ENCODE results near the gene FBXW7. TPM values are rescaled to one million over a fixed set of nuclear protein-coding genes. Genes with fewer than 3 reads are reported as not detected.

Gene FBXW7
- total RNA-seq, 1 donor from 2014 or later, result 58.7 TPM

DNA sequence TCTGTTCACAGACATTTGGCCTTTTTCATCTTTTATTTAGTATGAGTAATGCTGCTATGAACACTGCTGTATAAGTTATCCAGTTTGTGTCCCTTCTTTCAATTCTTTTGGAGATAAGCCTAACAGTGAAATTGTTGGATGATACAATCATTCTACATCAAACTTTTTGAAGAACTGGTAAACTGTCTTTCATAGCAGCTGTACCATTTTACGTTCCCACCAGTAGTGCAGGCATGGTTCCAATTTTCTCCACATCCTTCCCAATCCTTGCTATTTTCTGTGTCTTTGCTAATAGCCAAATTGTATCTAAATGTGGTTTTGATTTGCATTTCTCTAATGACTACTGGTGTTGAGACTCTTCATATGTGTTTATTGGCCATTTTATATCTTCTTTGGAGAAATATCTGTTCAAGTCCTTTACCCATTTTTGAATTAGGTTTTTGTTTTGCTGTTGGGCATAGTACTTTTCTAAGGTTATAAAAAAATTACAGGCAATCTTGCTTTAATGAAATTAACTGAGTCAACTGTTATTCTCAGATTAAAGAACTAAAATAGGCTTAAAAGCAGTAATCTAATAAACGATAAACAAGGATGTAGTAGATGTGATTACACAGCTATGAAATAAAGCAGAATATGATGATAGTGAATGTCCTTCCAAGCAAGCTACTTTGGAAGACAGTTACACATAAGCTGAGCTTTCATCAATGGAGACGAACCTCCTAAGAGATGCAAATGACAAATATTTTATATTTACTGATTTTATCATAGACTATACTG lies 57.2 kb downstream of the FBXW7 start:
- intact Hi-C loops (cut with micrococcal nuclease), result no loop called here

DNA sequence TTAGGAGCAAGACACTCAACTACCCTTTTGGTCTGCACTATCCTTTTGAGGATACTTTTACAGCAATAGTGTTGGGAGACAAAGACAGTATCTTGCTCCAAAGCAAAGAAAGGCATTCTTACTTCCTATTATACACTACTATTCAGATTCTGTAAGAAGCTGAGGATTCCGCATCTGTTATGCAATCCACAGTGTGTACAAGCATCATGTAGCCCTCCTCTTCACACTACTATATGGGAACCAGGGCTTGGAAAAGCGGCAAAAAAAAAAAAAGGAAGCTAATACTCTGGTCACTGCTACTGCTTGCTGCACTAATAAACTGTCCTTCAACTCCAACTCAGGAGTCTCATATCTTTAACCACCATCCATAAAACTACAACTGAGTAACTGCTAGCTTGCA lies 59.1 kb downstream of the FBXW7 start:
- intact Hi-C loops (cut with micrococcal nuclease), result no loop called here

DNA sequence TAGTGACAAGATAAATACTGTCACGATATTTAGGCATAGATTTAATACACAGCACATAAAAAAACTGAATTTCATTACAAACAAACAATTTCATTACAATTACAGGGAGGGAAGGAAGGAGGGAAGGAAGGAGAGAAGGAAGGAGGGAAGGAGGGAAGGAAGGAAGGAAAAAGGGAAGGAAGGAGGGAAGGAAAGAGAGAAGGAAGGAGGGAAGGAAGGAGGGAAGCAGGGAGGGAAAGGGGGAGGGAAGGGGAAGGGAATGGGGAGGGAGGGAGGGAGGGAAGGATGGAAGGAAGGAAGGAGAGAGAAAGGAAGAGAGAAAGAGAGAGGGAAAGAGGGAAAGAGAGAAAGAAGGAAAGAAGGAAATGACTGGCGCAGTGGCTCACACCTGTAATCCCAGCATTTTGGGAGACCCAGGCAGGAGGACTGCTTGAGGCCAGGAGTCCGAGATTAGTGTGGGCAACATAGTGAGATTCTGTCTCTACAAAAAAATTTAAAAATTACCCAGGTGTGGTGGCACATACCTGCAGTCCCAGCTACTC lies 64.6 kb downstream of the FBXW7 start:
- intact Hi-C loops (cut with micrococcal nuclease), result no loop called here

DNA sequence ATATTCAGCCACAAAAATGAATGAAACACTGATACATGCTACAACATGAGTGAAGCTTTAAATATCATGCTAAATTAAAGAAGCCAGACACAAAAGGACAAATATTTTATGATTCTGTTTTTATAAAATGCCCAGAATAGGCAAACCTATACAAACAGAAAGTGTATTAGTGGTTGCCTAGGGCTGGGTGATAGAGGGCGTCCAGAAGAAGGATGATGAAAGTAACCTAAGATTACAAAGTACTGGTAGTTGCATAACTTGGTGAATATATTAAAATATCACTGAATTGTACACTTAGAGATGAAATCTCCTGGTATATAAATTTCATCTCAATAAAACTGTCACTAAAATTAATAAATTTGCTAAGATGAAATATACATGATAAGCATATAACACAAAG lies 67.5 kb downstream of the FBXW7 start:
- intact Hi-C loops (cut with micrococcal nuclease), result no loop called here

DNA sequence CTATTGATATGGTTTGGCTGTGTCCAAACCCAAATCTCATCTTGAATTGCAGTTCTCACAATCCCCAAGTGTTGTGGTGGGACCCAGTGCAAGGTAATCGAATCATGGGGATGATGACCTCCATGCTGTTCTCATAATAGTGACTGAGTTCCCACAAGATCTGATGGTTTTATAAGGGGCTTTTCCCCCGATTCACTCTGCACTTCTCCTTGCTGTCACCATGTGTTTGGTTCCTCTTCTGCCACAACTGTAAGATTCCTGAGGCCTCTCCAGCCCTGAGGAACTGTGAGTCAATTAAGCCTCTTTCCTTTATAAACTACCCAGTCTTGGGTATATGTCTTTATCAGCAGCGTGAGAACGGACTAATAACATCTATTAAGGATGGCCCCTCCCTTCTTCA lies 68.8 kb downstream of the FBXW7 start:
- intact Hi-C loops (cut with micrococcal nuclease), result no loop called here

DNA sequence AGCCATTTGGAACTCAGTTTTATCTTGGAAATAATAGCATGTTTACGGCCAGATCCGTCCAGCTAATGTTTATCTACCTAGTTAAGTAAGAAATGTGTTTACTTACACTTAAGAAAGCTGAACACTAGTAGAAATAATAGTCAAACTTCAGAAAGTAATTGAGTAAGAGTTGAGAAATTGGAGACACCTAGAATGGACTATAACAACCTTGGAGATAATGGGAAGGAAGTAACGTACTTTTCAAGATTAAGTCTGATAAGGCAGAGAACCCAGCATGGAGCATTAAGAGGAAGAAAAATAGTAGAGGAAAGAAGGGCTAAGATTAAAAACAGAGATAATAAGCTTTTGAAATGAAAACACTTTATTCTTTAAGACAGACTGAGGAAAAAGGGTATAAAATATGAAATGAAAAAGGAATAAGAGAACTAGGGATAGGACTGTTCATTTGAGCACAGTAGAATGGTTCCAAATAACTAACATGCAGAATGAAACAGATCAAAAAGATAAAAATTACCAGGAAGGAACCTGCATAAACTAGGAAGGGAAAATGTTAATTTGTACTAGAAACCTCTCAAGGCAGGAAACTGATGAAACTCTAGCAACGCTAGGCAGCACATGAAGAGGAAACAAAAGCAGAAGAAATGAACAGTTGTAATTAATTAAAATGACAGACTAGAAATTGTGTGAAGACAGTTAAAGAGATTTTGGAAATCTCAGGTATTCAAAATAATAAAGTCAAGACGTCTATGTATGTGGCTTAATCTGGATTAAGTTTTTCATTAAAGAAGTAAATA lies 71.7 kb downstream of the FBXW7 start:
- intact Hi-C loops (cut with micrococcal nuclease), result loop anchor here (1.0 kb wide), 1 partner anchor 21 kb away; no protein-coding TSS in a partner anchor

DNA sequence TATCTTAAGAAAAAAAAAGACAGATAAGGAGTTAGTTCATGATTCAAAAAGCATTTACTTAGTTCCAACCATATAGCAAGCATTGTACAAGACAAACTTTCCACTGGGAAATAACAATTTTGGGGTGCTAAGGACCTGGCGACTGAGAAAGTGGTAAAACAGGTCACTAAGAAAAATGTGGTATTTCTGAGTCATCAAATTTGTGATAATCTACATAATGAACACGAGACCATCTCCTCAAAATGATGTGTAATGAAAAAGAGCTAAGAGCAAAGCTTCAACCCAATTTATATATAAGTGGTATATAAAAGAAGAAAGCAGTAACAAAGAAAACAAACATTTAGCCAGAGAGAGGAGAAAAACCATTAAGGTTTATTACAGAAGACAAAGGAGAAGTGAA lies 72.3 kb downstream of the FBXW7 start:
- intact Hi-C loops (cut with micrococcal nuclease), result no loop called here

DNA sequence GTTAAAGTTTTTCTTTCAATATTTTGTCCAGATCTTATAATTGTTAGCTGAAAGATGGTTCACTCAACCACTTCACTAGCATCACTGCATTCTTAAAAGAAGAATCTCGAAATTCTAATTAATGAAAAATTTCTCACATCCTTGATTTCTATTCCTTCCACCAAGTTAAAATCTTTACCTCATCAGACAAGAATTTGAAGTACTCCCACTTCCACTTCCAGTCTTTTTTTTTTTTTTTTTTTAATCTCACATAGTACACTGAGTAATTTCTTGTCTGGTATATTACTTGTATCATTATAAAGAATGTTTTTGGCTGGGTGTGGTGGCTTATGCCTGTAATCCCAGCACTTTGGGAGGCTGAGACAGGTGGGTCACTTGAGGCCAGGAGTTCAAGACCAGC lies 73.2 kb downstream of the FBXW7 start:
- intact Hi-C loops (cut with micrococcal nuclease), result no loop called here

DNA sequence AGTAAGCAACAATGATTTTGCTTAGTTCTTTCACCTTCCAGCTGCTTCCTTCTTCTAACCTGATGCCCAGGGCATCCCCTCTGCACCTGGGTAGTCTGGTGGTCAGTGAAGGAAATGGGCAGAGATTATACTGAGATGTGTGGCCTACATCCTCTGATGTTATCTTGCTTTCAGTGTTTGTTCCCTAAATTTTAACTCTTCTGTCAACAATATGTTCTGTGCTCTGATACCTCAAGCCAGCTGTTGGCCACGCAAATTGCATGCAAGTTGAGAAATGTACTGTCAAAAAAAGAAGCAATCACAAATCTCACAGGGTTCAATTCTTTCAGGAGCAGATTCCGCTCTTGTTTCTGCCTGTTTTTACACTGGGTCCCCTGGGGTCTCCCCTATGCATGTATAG lies 73.8 kb downstream of the FBXW7 start:
- intact Hi-C loops (cut with micrococcal nuclease), result no loop called here

DNA sequence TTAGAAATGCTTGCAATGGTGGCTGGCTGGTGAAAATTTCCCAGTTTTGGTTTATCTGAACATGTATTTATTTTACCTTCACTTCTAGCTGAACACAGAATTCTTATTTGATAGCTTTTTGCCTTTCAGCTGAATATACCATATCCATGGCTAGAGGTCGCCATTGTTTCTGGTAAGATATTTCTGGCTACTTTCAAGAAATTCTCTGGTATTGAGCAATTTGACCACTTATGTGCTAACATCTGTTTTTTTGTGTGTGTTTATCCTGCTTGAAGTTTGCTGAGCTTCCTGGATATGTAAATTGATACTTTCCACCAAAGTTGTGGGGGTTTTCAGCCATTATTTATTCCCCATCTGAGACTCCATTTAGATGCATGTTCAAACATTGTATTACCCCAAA lies 75.4 kb downstream of the FBXW7 start:
- intact Hi-C loops (cut with micrococcal nuclease), result no loop called here

DNA sequence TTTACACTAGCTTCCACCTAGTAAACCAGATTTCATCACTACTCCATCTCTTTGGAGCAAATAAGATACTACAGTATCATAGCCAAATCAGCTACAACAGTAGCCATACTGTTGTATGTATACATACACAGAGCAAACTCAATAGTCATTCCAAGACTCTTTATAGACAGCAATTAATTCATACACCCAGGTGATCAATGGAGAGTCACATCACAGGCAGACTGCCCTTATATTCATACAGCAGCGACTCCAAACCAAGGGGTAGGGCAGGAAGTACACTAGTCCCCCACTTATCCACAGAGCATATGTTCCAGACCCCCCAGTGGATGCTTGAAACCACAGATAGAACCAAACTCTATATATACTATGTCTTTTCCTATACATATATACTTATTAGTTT lies 76.6 kb downstream of the FBXW7 start:
- intact Hi-C loops (cut with micrococcal nuclease), result loop anchor here (1.0 kb wide), 2 partner anchors 26 to 77 kb away; partner anchors contain the start of gene FBXW7

DNA sequence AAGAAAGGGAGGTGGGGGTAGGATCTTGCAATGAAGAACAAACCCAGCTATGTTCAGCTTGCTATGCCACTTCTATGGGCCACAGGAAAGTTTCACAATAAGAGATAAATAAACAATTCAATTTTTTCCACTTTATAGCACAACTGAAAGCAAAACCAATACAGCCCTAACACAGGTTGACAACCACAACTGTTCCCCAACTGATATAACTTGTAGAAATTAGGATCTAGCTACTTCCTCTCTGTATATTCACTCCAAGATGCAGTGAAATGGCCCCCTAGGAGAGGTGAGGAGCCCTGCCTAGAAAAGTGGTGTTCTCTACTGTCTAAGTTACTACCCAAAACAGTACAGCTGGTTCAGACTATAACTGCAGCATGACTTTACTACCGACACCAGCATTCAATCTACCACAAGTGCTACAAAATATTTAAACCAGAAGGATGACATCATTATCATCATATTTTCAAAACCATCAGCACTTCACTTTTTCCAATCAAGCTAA lies 77.0 kb downstream of the FBXW7 start:
- intact Hi-C loops (cut with micrococcal nuclease), result loop anchor here (1.0 kb wide), 3 partner anchors 26 to 221 kb away; partner anchors contain the start of gene FBXW7

DNA sequence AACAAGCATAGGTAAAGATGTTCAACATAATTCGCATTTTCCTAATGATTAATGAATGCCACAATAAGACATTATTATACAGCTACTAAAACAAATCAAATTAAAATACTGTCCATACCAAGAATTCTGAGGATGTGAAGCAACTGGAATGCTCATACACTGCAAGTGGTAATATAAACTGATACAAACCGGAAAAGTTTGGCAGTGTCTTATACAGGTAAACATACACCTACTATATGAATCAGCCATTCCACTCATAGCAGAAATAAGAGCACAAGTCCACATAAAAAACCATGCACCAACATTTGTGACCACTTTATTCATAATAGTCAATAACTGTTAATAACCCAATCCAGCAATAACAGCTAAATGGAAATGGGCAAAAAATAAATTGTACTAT lies 79.3 kb downstream of the FBXW7 start:
- intact Hi-C loops (cut with micrococcal nuclease), result no loop called here

DNA sequence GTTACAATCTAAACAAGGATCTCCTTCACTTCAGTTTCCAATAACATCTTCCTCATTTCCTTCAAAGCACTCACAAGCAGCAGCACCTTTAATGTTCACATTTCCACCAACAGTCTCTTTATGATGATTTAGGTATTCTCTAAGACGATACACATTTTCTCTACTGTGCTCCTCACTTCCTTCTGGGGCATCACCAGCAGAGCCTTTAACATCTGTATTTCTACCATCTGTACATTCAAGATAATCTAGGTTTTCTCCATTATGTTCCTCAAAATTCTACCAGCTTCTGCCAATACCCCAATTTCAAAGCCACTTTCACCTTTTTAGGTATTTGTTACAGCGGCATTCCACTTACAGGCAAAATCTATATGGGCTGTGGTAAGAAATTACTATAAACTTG lies 80.6 kb downstream of the FBXW7 start:
- intact Hi-C loops (cut with micrococcal nuclease), result no loop called here

DNA sequence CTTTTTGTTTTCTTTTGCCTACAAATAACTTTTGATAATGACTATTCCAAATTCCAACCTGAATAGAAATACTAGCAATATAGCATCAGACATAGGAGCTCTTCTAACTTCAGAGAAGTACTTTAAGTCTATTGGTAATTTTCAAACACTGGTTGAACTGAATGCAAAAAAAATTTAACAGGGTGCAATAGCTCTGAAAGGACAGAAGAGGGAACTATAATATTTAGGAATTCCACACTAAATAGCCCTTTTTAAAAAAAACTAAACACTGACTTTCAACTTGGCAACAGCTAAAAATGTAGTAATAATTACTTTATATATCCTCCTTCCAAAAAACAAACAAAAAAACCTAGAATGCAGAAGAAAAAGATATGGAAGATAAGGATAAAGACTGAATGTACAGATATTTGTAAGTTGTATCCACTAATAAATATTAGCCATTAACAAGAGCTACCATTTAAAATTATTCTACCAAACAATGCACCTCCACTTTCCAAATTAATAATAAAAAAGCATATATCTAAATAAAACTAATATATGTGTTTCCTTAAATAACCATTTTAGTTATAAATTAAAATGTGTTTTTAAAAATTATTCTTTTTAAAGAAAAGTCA lies 81.4 kb downstream of the FBXW7 start:
- intact Hi-C loops (cut with micrococcal nuclease), result loop anchor here (1.0 kb wide), 4 partner anchors 31 to 281 kb away; no protein-coding TSS in a partner anchor

DNA sequence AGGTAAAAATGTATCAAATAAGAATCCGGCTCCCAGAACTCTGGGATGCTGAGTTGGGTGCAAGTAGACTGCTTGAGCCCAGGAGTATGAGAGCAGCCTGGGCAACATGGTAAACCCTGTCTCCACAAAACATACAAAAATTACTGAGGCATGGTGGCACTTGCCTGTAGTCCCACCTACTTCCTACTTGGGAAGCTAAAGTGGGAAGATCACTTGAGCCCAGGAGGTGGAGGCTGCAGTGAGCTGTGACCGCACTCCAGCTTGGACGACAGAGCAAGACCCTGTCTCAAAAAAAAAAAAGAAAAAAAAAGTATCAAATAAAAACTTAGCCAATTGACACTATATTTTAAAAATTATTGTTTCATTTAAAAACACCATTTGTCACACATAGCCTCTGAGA lies 84.4 kb downstream of the FBXW7 start:
- intact Hi-C loops (cut with micrococcal nuclease), result no loop called here

DNA sequence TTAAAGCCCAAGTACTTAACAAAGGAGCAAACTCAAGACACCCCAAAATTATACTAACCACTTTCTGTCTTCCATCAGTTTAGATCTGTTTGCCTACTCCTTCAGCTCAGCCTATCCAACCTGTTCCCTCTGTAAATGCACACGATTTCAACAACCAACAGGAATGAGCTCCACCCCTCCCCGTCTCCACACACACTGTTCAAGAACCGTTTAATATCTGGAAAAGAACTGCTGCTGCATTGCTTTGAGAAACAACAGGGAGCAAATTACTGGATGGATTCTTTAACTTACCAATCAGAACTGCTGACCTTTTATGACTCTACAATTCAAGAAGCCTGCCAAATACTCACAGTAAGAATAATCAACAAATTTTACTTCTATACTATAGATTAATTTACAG lies 87.0 kb downstream of the FBXW7 start:
- intact Hi-C loops (cut with micrococcal nuclease), result no loop called here

DNA sequence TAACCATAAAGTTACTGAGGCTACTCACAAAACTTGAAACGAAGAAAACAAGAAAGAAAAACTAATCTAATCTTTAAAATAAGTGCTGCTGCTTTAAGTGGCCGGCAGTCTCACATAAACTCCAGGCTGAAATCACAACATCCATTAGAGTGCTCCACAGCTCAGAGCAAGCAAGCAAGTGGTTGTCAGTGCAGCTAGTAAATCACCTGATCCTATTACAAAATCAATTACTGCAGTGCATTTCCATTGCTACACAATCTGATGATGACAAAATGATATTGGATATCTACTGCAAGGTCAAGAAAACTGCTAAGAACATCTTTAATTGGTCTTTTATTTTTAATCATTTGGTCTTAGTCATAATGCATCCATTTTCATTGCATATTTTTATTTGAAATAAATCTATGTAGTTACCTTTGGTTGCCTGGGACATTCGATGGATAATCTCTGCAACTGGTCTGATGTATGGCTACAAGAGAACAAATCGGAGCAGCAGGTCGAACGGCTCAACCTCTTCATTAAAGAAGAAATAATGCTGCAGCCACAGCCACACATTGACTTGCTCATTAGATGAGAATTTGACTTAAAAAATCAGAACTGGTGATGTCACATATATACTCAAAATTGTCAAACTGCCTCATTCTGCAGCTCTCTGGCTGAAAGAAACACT lies 87.7 kb downstream of the FBXW7 start:
- intact Hi-C loops (cut with micrococcal nuclease), result no loop called here

DNA sequence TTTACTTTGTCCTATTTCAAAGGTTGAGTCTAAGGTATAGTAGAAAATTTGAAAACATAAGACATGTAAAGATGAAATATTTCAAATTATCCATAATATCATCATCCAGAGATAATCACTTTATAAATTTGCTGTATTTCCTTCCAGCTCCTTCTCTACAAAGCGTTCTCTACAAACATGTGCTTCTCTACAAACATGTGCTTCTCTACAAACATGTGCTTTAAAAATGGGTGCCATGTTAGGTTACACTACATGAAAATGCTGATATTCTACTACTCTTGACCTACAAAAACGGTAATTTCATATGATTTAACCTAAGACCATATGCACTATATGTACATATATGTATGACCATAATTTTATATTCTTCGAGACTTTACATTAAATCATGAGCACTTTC lies 92.0 kb downstream of the FBXW7 start:
- intact Hi-C loops (cut with micrococcal nuclease), result no loop called here

DNA sequence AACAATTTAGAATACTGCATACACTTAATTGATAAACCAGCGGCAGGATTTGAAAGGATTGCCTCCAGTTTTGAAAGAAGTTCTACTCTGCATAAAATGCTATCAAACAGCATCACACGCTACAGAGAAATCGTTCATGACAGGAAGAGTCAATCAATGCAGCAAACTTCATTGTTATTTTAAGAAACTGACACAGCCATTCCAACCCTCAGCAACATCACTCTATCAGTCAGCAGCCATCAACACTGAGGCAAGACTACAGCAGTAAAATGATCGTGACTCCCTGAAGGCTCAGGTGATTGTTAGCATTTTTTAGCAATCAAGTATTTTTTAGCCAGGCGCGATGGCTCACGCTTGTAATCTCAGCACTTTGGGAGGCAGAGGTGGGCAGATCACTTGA lies 98.3 kb downstream of the FBXW7 start:
- intact Hi-C loops (cut with micrococcal nuclease), result no loop called here

DNA sequence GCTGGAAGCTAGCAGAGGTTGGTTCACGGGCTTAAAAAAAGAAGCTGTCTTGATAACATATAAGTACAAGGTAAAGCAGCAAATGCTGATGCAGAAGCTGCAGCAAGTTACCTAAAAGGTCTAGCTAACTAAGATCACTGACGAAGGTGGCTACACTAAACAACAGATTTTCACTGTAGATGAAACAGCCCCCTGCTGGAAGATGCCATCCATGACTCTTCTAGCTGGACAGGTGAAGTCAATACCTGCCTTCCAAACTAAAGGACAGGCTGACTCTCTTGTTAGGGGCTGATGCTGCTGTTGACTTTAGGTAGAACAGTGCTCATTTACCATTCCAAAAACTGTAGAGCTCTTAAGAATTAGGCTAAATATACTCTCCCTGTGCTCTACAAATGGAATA lies 99.5 kb downstream of the FBXW7 start:
- intact Hi-C loops (cut with micrococcal nuclease), result no loop called here
